HG02885 (cell line): ENCODE data around the gene MDH2.
A peak's percentile ranks its signal among the peaks of the same experiment; 100 is the strongest.
"Not testable (repeated sequence)": the region's sequence is repeated elsewhere in the genome, so short reads cannot be mapped to it uniquely, and the experiment has no call there.

Experiments used
- ATAC-seq: cut with Tn5 transposase; IDR thresholded peaks from one replicate; pipeline ENCODE4 v1.9.1; 2021; ENCODE audit warnings: mild to moderate bottlenecking; ENCODE audit not compliant: unreplicated experiment, poor library complexity

The MDH2 gene

DNA sequence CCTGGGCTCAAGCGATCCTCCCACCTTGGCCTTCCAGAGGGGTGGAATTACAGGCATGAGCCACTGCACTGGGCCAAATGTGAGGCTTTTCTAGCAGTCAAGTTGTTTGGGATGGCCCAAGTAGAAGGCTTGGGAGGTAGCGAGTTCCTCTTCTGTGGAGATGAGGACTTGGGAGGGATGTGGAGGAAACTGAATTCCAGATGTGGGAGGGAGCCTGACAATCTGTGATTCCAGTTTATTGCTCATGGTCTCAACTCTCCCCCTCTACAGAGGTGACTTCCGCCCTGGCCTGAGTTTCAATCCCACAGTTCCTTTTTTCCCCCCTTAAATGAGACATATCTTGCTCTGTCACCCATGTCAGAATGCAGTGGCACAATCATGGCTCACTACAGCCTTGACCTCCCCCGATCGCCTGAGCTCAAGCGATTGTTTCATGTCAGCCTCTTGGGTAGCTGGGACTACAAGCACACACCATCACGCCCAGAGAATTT lies 3.5 kb upstream of the MDH2 start:
- ATAC-seq: no peak

- ATAC-seq: peak; percentile 1
These were observed 548 bp upstream of the MDH2 start for GRCh38 chr7:76047305-76047810.

- ATAC-seq: no peak
These were observed 722 bp downstream of the MDH2 start for GRCh38 chr7:76048668-76048988.

GRCh38 chr7:76049295-76049694 lies 1.4 kb downstream of the MDH2 start:
- no peak for ATAC-seq

GRCh38 chr7:76050545-76050944 lies 2.6 kb downstream of the MDH2 start:
- ATAC-seq: no peak

- ATAC-seq: no peak
These were observed 3.9 kb downstream of the MDH2 start for GRCh38 chr7:76051840-76052239.

DNA sequence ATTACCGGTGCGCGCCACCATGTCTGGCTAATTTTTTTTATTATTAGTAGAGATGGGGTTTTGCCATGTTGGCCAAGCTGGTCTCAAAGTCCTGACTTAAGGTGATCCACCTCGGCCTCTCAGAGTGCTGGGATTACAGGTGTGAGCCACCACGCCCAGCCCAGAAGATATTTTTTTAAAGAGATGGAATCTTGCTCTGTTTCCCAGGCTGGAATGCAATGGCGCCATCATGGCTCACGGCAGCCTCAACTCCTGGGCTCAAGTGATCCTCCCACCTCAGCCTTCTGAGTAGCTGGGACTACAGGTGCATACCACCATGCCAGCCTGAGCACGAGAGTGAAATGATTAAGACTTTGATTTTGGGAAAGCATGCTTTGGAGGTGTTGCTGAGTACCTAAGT lies 4.8 kb downstream of the MDH2 start:
- ATAC-seq: not testable (repeated sequence)

GRCh38 chr7:76053461-76053860 lies 5.6 kb downstream of the MDH2 start:
- no peak for ATAC-seq

- ATAC-seq: peak; percentile 57
These were observed 6.5 kb downstream of the MDH2 start for GRCh38 chr7:76054123-76055120.

DNA sequence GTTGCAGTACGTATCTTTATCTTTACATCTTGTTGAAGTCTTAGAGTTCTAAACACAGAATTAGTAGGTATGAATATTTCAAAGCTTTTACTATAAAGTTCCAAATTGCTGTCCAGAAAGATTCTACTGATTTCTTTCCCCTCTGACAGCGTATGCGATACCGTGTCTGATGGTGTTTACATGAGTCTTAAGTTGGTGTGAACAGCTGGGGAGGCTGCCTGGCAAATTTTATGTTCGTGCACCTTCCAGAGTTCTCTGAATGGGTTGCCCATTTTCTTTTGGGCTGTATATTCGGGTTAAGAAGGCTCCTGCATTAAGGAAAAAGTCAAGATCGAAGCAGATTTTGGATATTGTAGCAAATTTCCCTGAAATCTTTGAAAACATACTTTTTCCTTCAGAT lies 8.3 kb downstream of the MDH2 start:
- ATAC-seq: no peak

GRCh38 chr7:76057103-76057812 lies 9.4 kb downstream of the MDH2 start:
- ATAC-seq: no peak

- no peak for ATAC-seq
These were observed 9.9 kb downstream of the MDH2 start for GRCh38 chr7:76057813-76058145.

GRCh38 chr7:76058745-76059144 lies 10.8 kb downstream of the MDH2 start:
- not testable (repeated sequence) for ATAC-seq

DNA sequence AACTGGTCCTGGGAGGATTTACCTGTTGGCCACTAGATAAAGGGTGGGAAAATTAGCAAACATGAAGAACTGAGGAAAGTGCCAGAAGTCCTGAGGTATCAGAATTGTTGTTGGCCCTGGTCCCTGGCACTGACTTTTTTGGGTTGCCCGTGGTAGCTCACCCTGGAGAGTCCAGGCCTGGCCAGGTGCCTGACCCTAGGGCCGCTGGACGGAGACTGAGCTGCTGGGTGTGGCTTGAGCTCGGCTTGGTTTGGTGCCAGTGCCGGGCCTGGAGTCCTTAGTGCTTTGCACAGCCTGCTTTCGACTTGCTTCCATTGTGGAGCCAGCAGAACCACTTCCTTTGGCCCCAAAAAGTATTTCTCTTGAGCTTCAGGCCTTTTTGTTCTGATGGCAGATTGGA lies 12.9 kb downstream of the MDH2 start:
- no peak for ATAC-seq

- no peak for ATAC-seq
These were observed 14.3 kb downstream of the MDH2 start for GRCh38 chr7:76062254-76062653.

DNA sequence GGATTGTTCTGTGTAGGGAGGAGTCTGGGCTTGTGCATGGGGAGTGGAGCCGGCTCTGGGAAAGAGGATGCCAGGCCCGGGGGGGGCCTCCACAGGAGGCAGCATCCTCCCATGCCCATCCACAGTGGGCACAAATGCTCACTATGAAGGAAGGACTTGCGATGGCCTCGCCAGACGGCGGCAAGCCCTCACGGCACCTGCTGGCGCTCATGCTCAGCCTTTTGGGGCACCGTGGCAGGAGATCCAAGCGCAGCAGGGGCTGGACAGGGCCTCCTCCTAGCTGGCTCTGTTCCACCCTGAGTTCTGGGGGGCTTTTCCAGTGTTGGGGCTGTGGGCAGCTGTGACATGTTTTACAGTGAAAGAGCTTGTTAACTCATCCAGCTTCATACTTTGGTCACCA lies 15.2 kb downstream of the MDH2 start:
- ATAC-seq: no peak

DNA sequence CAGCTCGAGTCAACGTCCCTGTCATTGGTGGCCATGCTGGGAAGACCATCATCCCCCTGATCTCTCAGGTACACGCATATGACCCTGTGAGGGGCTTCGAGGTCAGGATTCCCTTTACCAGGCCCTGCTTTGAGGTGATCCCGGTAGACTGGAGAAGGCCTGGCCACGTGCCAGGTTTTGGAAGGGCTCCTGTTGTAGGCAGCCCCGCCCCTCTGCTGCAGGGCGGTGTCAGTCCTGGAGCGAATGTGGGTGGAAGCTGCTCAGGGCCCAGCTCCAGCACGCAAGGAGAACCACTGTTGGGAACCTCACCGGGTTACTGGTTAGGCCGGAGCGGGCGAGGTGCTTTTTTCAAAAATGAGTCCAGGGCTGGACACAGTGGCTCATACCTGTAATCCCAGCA lies 15.6 kb downstream of the MDH2 start:
- ATAC-seq: no peak

DNA sequence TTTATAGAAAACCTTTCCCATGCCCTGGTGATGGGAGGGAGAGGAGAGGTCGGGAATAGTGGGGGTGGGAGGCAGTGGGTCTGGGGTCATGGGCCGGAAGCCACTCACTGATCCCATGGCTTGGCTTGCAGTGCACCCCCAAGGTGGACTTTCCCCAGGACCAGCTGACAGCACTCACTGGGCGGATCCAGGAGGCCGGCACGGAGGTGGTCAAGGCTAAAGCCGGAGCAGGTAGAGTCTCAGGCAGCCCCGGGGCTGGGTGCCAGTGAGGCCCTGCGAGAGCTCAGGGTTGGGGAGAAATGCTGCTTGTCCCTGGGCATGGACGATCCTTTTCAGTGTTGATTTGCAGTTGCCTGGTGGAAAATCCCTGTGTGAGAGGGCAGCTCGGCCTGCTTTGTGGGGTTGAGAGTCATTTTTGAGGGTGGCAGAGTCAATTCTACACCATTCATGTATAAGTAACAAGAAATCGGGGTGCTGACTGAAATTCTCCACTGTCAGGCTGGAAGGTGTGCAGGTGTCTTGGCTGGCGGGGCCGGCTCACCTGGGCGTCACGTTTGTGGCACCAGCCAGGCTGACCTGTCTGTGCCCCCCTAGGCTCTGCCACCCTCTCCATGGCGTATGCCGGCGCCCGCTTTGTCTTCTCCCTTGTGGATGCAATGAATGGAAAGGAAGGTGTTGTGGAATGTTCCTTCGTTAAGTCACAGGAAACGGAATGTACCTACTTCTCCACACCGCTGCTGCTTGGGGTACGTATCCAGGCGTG lies 16.5 kb downstream of the MDH2 start:
- ATAC-seq: no peak

GRCh38 chr7:76065016-76065612 lies 17.2 kb downstream of the MDH2 start:
- no peak for ATAC-seq
